ENCODE results near the gene MED9. TPM values are rescaled to one million over a fixed set of nuclear protein-coding genes. Genes with fewer than 3 reads are reported as not detected.

The MED9 gene
- polyA plus RNA-seq, 1 donor from 2014 or later, result 25.1 TPM

- no peak overlapping the region for H3K9ac ChIP-seq (ENCODE audit: low read length)
- H2AFZ ChIP-seq (ENCODE audit: low read depth, low read length), result no peak overlapping the region
- no peaks in the 10 kb centered on the region for H3K27me3 ChIP-seq (ENCODE audit: insufficient read depth, low read depth, low read length)
- no peak overlapping the region for H3K4me2 ChIP-seq (ENCODE audit: low read length)
- H4K20me1 ChIP-seq (ENCODE audit: insufficient read depth), result no peaks in the 10 kb centered on the region
- no peak for TF ChIP-seq SMC3 (conservative IDR thresholded peaks at IDR 0.05; ENCODE audit: poor library complexity)
- TF ChIP-seq EZH2 (IDR thresholded peaks at IDR 0.05; ENCODE audit: borderline replicate concordance, insufficient read depth, low read length, poor library complexity, severe bottlenecking), result no peak
- no peak for TF ChIP-seq MXI1 (conservative IDR thresholded peaks at IDR 0.05; ENCODE audit: poor library complexity, severe bottlenecking)
- no peak for TF ChIP-seq TAF1 (IDR thresholded peaks at IDR 0.05; ENCODE audit: low read depth)
- no peak for TF ChIP-seq REST (IDR thresholded peaks at IDR 0.05; ENCODE audit: borderline replicate concordance)
- TF ChIP-seq RAD21 (conservative IDR thresholded peaks at IDR 0.05), result no peak
- no peak for TF ChIP-seq CTCF (IDR thresholded peaks at IDR 0.05; ENCODE audit: poor library complexity, severe bottlenecking)
- TF ChIP-seq POLR2AphosphoS5 (IDR thresholded peaks at IDR 0.05), result no peak
- TF ChIP-seq EP300 (conservative IDR thresholded peaks at IDR 0.05; ENCODE audit: poor library complexity, severe bottlenecking), result no peak
- H3K36me3 ChIP-seq (ENCODE audit: insufficient read depth, low read length), result no peaks in the 10 kb centered on the region
- no peaks in the 10 kb centered on the region for H3K9me3 ChIP-seq (ENCODE audit: low read length)
- no peaks in the 10 kb centered on the region for H3F3A ChIP-seq (ENCODE audit: insufficient read depth, low read length, poor library complexity, severe bottlenecking)
- no peaks in the 10 kb centered on the region for H3K9me2 ChIP-seq (ENCODE audit: insufficient read depth, low read length)
- H3K4me3 ChIP-seq (ENCODE audit: low read length), result no peak overlapping the region
- no peak overlapping the region for H3K27ac ChIP-seq (ENCODE audit: low read length)
- H3K79me2 ChIP-seq (replicated peaks; ENCODE audit: insufficient read depth, low read length), result no peaks in the 10 kb centered on the region
Measured at GRCh38 chr17:17535957-17536356, 59.2 kb downstream of the MED9 start.

- no peak overlapping the region for H3K27ac ChIP-seq (ENCODE audit: low read length)
- no peaks in the 10 kb centered on the region for H3K27me3 ChIP-seq (ENCODE audit: insufficient read depth, low read depth, low read length)
- H3K4me3 ChIP-seq (ENCODE audit: low read length), result no peak overlapping the region
- no peaks in the 10 kb centered on the region for H3K36me3 ChIP-seq (ENCODE audit: insufficient read depth, low read length)
- no peaks in the 10 kb centered on the region for H3K9me2 ChIP-seq (ENCODE audit: insufficient read depth, low read length)
- no peak overlapping the region for H3K9ac ChIP-seq (ENCODE audit: low read length)
- H4K20me1 ChIP-seq (ENCODE audit: insufficient read depth), result no peaks in the 10 kb centered on the region
- no peak overlapping the region for H3K4me2 ChIP-seq (ENCODE audit: low read length)
- no peaks in the 10 kb centered on the region for H3K9me3 ChIP-seq (ENCODE audit: low read length)
- no peaks in the 10 kb centered on the region for H3K79me2 ChIP-seq (replicated peaks; ENCODE audit: insufficient read depth, low read length)
- H2AFZ ChIP-seq (ENCODE audit: low read depth, low read length), result no peak overlapping the region
- H3F3A ChIP-seq (ENCODE audit: insufficient read depth, low read length, poor library complexity, severe bottlenecking), result no peaks in the 10 kb centered on the region
- no peak for TF ChIP-seq REST (IDR thresholded peaks at IDR 0.05; ENCODE audit: borderline replicate concordance)
- TF ChIP-seq MXI1 (conservative IDR thresholded peaks at IDR 0.05; ENCODE audit: poor library complexity, severe bottlenecking), result no peak
- no peak for TF ChIP-seq EP300 (conservative IDR thresholded peaks at IDR 0.05; ENCODE audit: poor library complexity, severe bottlenecking)
- no peak for TF ChIP-seq EZH2 (IDR thresholded peaks at IDR 0.05; ENCODE audit: borderline replicate concordance, insufficient read depth, low read length, poor library complexity, severe bottlenecking)
- TF ChIP-seq RAD21 (conservative IDR thresholded peaks at IDR 0.05), result no peak
- no peak for TF ChIP-seq SMC3 (conservative IDR thresholded peaks at IDR 0.05; ENCODE audit: poor library complexity)
Measured at GRCh38 chr17:17536702-17537101, 59.9 kb downstream of the MED9 start.

All from neural cell (in vitro differentiated cells).